Measurements from ENCODE around the gene COX10. TPM values are rescaled to one million over a fixed set of nuclear protein-coding genes. Genes with fewer than 3 reads are reported as not detected.
"Not testable (repeated sequence)": the region's sequence is repeated elsewhere in the genome, so short reads cannot be mapped to it uniquely, and the experiment has no call there.

The COX10 gene
- total RNA-seq, 2 donors from 2014 or later, result 8.7 to 26.5 TPM

GRCh38 chr17:14236762-14237161 lies 167.5 kb downstream of the COX10 start, which contains the start of gene CDRT15:
Gene CDRT15 (minus strand): TSS chr17:14236862. CDS start chr17:14236833, 29 bp downstream.
- H3K27me3 ChIP-seq (replicated peaks; ENCODE audit: insufficient read depth); H3K27ac ChIP-seq; H3K4me1 ChIP-seq (ENCODE audit: control insufficient read depth in 1 of 2, low read depth in 2 of 2); H3K36me3 ChIP-seq; DNase-seq (ENCODE audit: low spot score); ATAC-seq (ENCODE audit: insufficient number of reproducible peaks, low FRiP score, low read depth); H3K9me3 ChIP-seq; H3K4me3 ChIP-seq: not testable (repeated sequence)

GRCh38 chr17:14239271-14239670 lies 170.0 kb downstream of the COX10 start:
- not testable (repeated sequence) for ATAC-seq (ENCODE audit: insufficient number of reproducible peaks, low FRiP score, low read depth); H3K4me1 ChIP-seq (ENCODE audit: control insufficient read depth in 1 of 2, low read depth in 2 of 2); H3K9me3 ChIP-seq; H3K4me3 ChIP-seq; H3K36me3 ChIP-seq; DNase-seq (ENCODE audit: low spot score); H3K27ac ChIP-seq; H3K27me3 ChIP-seq (replicated peaks; ENCODE audit: insufficient read depth)

- H3K4me1 ChIP-seq (ENCODE audit: control insufficient read depth in 1 of 2, low read depth in 2 of 2), result no peaks in the 10 kb centered on the region
- DNase-seq (ENCODE audit: low spot score), result no peak
- no peak for ATAC-seq (ENCODE audit: insufficient number of reproducible peaks, low FRiP score, low read depth)
- H3K9me3 ChIP-seq, result no peaks in the 10 kb centered on the region
- TF ChIP-seq CTCF (IDR thresholded peaks at IDR 0.05), result no peak
- H3K27me3 ChIP-seq (replicated peaks; ENCODE audit: insufficient read depth), result no peaks in the 10 kb centered on the region
- no peaks in the 10 kb centered on the region for H3K36me3 ChIP-seq
- no peak overlapping the region for H3K27ac ChIP-seq
- H3K4me3 ChIP-seq, result no peak overlapping the region
Observed at GRCh38 chr17:14245002-14245401, 175.7 kb downstream of the COX10 start.

- Histone ChIP-seq H3K36me3 (no peaks in the 10 kb centered on the region), H3K9me3 (no peaks in the 10 kb centered on the region), H3K27me3 (replicated peaks; ENCODE audit: insufficient read depth) (no peaks in the 10 kb centered on the region), H3K27ac (no peak overlapping the region), H3K4me1 (ENCODE audit: control insufficient read depth in 1 of 2, low read depth in 2 of 2) (no peaks in the 10 kb centered on the region), H3K4me3 (no peak overlapping the region)
- no peak for DNase-seq (ENCODE audit: low spot score)
- ATAC-seq (ENCODE audit: insufficient number of reproducible peaks, low FRiP score, low read depth), result no peak
- TF ChIP-seq CTCF (IDR thresholded peaks at IDR 0.05), result no peak
Observed at GRCh38 chr17:14245629-14246028, 176.3 kb downstream of the COX10 start.

Other genes starting within 250 kb of the COX10 start
- gene CDRT15, start 167.4 kb downstream of the COX10 start, total RNA-seq, result not detected
- 1 to 10 TPM; 2.7 to 4.8 TPM for gene HS3ST3B1, start 231.6 kb downstream of the COX10 start, total RNA-seq